Measurements from ENCODE around the gene TMEM88.
A peak's percentile ranks its signal among the peaks of the same experiment; 100 is the strongest.

TMEM88 gene

GRCh38 chr17:7833011-7833794, 21.7 kb upstream of the TMEM88 start:
- Histone ChIP-seq H3K9me2 (replicated peaks; ENCODE audit: insufficient read depth, low read length) (no peaks in the 10 kb centered on the region), H3K4me2 (ENCODE audit: low read depth, low read length) (peak overlapping the region; percentile 100), H4K20me1 (ENCODE audit: insufficient read depth, low read length) (no peaks in the 10 kb centered on the region), H2AFZ (ENCODE audit: low read length) (peak overlapping the region; percentile 93), H3K4me3 (ENCODE audit: low read length) (peak overlapping the region; percentile 93), H3K9me3 (replicated peaks; ENCODE audit: insufficient read depth, low read length) (no peaks in the 10 kb centered on the region), H3K4me1 (ENCODE audit: low read length) (peaks cover 25% of the 10 kb centered on the region), H3K27ac (ENCODE audit: low read length) (no peak overlapping the region), H3F3A (ENCODE audit: insufficient read depth, low read length) (peaks cover 31% of the 10 kb centered on the region), H3K79me2 (ENCODE audit: low read length) (no peaks in the 10 kb centered on the region), H3K36me3 (replicated peaks; ENCODE audit: insufficient read depth, low read length) (no peaks in the 10 kb centered on the region), H3K9ac (ENCODE audit: low read length) (no peak overlapping the region), H3K27me3 (replicated peaks; ENCODE audit: insufficient read depth, low read length) (peaks cover 49% of the 10 kb centered on the region)
- no peak for DNase-seq
- TF ChIP-seq EZH2 (optimal IDR thresholded peaks at IDR 0.05; ENCODE audit: low read depth, low read length): no peak
- no peak for TF ChIP-seq EZH2phosphoT487 (IDR thresholded peaks at IDR 0.05; ENCODE audit: low read length)
- TF ChIP-seq CTCF (IDR thresholded peaks at IDR 0.05; ENCODE audit: low read length): no peak

GRCh38 chr17:7833795-7834541, 20.9 kb upstream of the TMEM88 start, which contains the start of gene KDM6B:
Gene KDM6B, plus strand, starts transcription at chr17:7834217. Its CDS starts 11,338 bp downstream, at chr17:7845555.
- Histone ChIP-seq H3K36me3 (replicated peaks; ENCODE audit: insufficient read depth, low read length) (no peaks in the 10 kb centered on the region), H2AFZ (ENCODE audit: low read length) (peak within 1 kb of the TSS; percentile 95), H3K4me1 (ENCODE audit: low read length) (peaks cover 31% of the 10 kb centered on the region), H3K9me3 (replicated peaks; ENCODE audit: insufficient read depth, low read length) (no peaks in the 10 kb centered on the region), H3K27me3 (replicated peaks; ENCODE audit: insufficient read depth, low read length) (peaks cover 41% of the 10 kb centered on the region), H4K20me1 (ENCODE audit: insufficient read depth, low read length) (no peaks in the 10 kb centered on the region), H3K27ac (ENCODE audit: low read length) (peak within 1 kb of the TSS; percentile 92), H3K4me2 (ENCODE audit: low read depth, low read length) (peak within 1 kb of the TSS; percentile 100), H3K9ac (ENCODE audit: low read length) (peak within 1 kb of the TSS; percentile 86), H3F3A (ENCODE audit: insufficient read depth, low read length) (peaks cover 31% of the 10 kb centered on the region), H3K9me2 (replicated peaks; ENCODE audit: insufficient read depth, low read length) (no peaks in the 10 kb centered on the region), H3K79me2 (ENCODE audit: low read length) (no peaks in the 10 kb centered on the region), H3K4me3 (ENCODE audit: low read length) (peak within 1 kb of the TSS; percentile 93)
- TF ChIP-seq EZH2phosphoT487 (IDR thresholded peaks at IDR 0.05; ENCODE audit: low read length) (no peak), EZH2 (optimal IDR thresholded peaks at IDR 0.05; ENCODE audit: low read depth, low read length) (no peak), CTCF (IDR thresholded peaks at IDR 0.05; ENCODE audit: low read length) (no peak)
- peak; percentile 90 for DNase-seq

DNA sequence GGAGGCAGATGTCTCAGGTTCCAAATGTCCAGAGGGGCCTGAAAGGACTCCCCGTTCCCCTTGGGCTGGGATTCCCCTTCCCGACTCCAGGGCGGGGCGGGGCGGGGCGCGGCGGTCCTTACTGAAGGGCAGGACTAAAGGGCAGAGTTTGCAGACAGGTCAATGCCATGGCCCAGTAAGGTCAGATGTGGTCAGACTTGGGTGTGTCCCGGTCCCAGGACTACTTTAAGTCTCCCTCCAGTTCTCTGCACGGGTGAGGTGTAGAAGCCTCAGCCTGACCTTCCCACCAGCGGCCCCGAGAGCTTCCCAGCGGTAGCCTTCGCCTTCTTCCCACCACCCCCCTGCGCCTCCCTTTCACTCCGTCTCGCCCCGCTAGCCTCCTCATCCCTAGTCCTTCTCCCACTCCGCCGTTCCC, 20.3 kb upstream of the TMEM88 start:
- Histone ChIP-seq H4K20me1 (ENCODE audit: insufficient read depth, low read length) (no peaks in the 10 kb centered on the region), H3K9me3 (replicated peaks; ENCODE audit: insufficient read depth, low read length) (no peaks in the 10 kb centered on the region), H3K27me3 (replicated peaks; ENCODE audit: insufficient read depth, low read length) (peaks cover 36% of the 10 kb centered on the region), H3K36me3 (replicated peaks; ENCODE audit: insufficient read depth, low read length) (no peaks in the 10 kb centered on the region), H3K9me2 (replicated peaks; ENCODE audit: insufficient read depth, low read length) (no peaks in the 10 kb centered on the region), H3F3A (ENCODE audit: insufficient read depth, low read length) (peaks cover 31% of the 10 kb centered on the region), H3K4me2 (ENCODE audit: low read depth, low read length) (peak overlapping the region; percentile 100), H3K79me2 (ENCODE audit: low read length) (no peaks in the 10 kb centered on the region), H3K9ac (ENCODE audit: low read length) (peak overlapping the region; percentile 86; the same call in 1 of the 2 replicates), H3K4me3 (ENCODE audit: low read length) (peak overlapping the region; percentile 93), H3K4me1 (ENCODE audit: low read length) (peaks cover 31% of the 10 kb centered on the region), H2AFZ (ENCODE audit: low read length) (peak overlapping the region; percentile 95), H3K27ac (ENCODE audit: low read length) (peak overlapping the region; percentile 92; the same call in 1 of the 2 replicates)
- DNase-seq: peak; percentile 42
- TF ChIP-seq CTCF (IDR thresholded peaks at IDR 0.05; ENCODE audit: low read length) (no peak), EZH2phosphoT487 (IDR thresholded peaks at IDR 0.05; ENCODE audit: low read length) (no peak), EZH2 (optimal IDR thresholded peaks at IDR 0.05; ENCODE audit: low read depth, low read length) (no peak)
